HG03139 (cell line): Measurements from ENCODE around the gene TNC.

Experiments
- ATAC-seq: cut with Tn5 transposase; IDR thresholded peaks from one replicate; pipeline ENCODE4 v1.9.1; 2021; ENCODE audit not compliant: unreplicated experiment

TNC gene

GRCh38 chr9:115104908-115105307 lies 13.0 kb downstream of the TNC start:
- ATAC-seq: no peak

GRCh38 chr9:115103746-115104477 lies 14.0 kb downstream of the TNC start:
- no peak for ATAC-seq

- ATAC-seq: no peak
Measured at GRCh38 chr9:115099901-115100300, 18.1 kb downstream of the TNC start.

GRCh38 chr9:115098226-115098965 lies 19.6 kb downstream of the TNC start:
- no peak for ATAC-seq

- no peak for ATAC-seq
Measured at GRCh38 chr9:115093520-115093919, 24.4 kb downstream of the TNC start.

- no peak for ATAC-seq
Measured at GRCh38 chr9:115090486-115090885, 27.5 kb downstream of the TNC start.

GRCh38 chr9:115088860-115089259 lies 29.1 kb downstream of the TNC start:
- ATAC-seq: no peak

GRCh38 chr9:115086886-115087285 lies 31.1 kb downstream of the TNC start:
- no peak for ATAC-seq

GRCh38 chr9:115086461-115086860 lies 31.5 kb downstream of the TNC start:
- ATAC-seq: no peak

- no peak for ATAC-seq
Measured at GRCh38 chr9:115085773-115086377, 32.1 kb downstream of the TNC start.

GRCh38 chr9:115084709-115085108 lies 33.2 kb downstream of the TNC start:
- no peak for ATAC-seq

- ATAC-seq: no peak
Measured at GRCh38 chr9:115084157-115084556, 33.8 kb downstream of the TNC start.

- no peak for ATAC-seq
Measured at GRCh38 chr9:115080242-115080641, 37.7 kb downstream of the TNC start.

- ATAC-seq: no peak
Measured at GRCh38 chr9:115079156-115079555, 38.8 kb downstream of the TNC start.

GRCh38 chr9:115073456-115073855 lies 44.5 kb downstream of the TNC start:
- no peak for ATAC-seq

GRCh38 chr9:115071176-115071575 lies 46.8 kb downstream of the TNC start:
- ATAC-seq: no peak

GRCh38 chr9:115069771-115070170 lies 48.2 kb downstream of the TNC start:
- no peak for ATAC-seq

GRCh38 chr9:115069302-115069701 lies 48.7 kb downstream of the TNC start:
- no peak for ATAC-seq

GRCh38 chr9:115068031-115068430 lies 49.9 kb downstream of the TNC start:
- no peak for ATAC-seq

- no peak for ATAC-seq
Measured at GRCh38 chr9:115063058-115063845, 54.7 kb downstream of the TNC start.

GRCh38 chr9:115058684-115059315 lies 59.2 kb downstream of the TNC start:
- no peak for ATAC-seq
